Memory B cell (primary cell): ENCODE measurements around the gene SMG7.

Experiments used
- ATAC-seq: fragments of 150-1000 bp; cut with Tn5 transposase; 2 replicates; pipeline ENCODE4 v1.10.0; 2021; ENCODE audit warnings: low read depth, mild to moderate bottlenecking, moderate library complexity
- DNase-seq, 2 donors: peaks; one replicate each; pipeline ENCODE4 v3.0.0; 2022; ENCODE audit warnings: low spot score in 2 of 2
- H3K27ac Mint-ChIP-seq: one replicate; pipeline ENCODE4 v1.8.0; 2022; ENCODE audit warnings: mild to moderate bottlenecking, moderate library complexity, mixed read lengths
- H3K27me3 Mint-ChIP-seq: one replicate; pipeline ENCODE4 v1.8.0; 2022; ENCODE audit warnings: mixed read lengths
- H3K36me3 Mint-ChIP-seq: one replicate; pipeline ENCODE4 v1.8.0; 2022; ENCODE audit warnings: mild to moderate bottlenecking, mixed read lengths
- H3K4me1 Mint-ChIP-seq: one replicate; pipeline ENCODE4 v1.8.0; 2022; ENCODE audit warnings: mixed read lengths
- H3K4me3 Mint-ChIP-seq: one replicate; pipeline ENCODE4 v1.8.0; 2022; ENCODE audit warnings: mild to moderate bottlenecking, moderate library complexity, mixed read lengths
- H3K9me3 Mint-ChIP-seq: one replicate; pipeline ENCODE4 v1.8.0; 2022; ENCODE audit warnings: mixed read lengths

The SMG7 gene

DNA sequence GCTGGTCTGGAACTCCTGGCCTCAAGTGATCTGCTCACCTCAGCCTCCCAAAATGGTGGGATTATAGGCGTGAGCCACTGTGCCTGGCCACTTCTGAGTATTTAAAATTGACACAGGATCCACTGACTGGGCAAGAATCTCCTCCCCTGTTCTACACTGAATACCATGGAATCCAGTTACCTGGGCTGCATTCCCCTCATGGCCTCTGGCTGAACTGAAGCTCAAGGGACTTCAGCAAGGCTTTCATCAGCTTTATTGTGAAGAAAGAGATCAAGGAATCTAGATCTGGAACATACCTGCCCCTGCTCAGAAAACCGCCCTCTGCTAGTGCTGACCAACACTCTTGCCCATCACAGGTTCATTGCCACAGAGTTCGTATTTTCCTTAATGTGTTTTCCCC lies 97.5 kb downstream of the SMG7 start:
- H3K27me3 Mint-ChIP-seq, result no peaks in the 10 kb centered on the region
- no peaks in the 10 kb centered on the region for H3K9me3 Mint-ChIP-seq
- no peak overlapping the region for H3K4me3 Mint-ChIP-seq
- no peak overlapping the region for H3K27ac Mint-ChIP-seq
- DNase-seq (no peak), ATAC-seq (no peak)
- H3K36me3 Mint-ChIP-seq, result peaks cover 20% of the 10 kb centered on the region
- H3K4me1 Mint-ChIP-seq, result peaks cover 20% of the 10 kb centered on the region

DNA sequence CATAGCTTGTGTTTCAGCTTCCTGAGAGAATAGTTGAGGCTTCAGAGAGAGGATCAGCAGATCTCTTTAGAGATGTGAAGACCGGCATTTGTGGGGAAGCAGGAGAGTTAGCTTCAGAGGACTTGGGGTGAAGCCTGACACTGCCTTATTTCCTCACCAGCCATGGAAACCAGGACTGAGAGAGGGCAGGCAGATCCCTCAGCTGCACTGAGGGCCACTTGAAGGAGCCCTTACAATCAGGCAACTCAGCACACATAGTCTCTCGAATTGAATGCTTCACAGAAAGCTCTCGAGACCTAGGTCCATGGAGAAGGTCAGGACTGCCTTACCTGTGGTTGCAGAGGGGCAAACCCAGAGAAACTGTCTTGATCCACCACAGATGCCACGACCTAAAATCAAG lies 98.2 kb downstream of the SMG7 start:
- Mint-ChIP-seq H3K4me3 (no peak overlapping the region), H3K27me3 (no peaks in the 10 kb centered on the region), H3K27ac (no peak overlapping the region), H3K36me3 (peaks cover 17% of the 10 kb centered on the region), H3K4me1 (peaks cover 20% of the 10 kb centered on the region), H3K9me3 (no peaks in the 10 kb centered on the region)
- ATAC-seq (no peak), DNase-seq (no peak)

DNA sequence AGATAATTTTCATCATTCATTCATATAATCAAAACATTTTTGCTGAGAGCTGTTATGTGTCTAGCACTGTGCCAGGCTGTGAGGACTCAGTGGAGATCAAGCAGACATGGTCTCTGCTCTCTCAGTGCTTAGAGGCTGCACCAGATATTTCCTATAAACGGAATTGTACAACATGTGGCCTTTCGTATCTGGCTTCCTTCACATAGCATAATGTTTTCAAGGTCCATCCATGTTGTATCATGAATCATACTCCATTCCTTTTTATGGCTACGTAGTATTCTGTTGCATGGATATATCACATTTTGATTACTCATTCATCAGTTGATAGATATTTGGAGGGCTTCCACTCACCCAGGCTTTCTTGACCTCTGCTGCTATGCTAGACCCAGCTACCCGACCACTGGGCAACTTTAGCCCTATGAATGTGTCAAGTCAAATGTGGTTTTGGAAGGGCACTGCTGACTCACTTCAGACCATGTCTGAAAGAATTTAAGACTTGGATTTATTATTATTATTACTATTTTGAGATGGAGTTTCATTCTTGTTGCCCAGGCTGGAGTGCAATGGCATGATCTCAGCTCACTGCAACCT lies 99.5 kb downstream of the SMG7 start:
- no peak for ATAC-seq
- no peaks in the 10 kb centered on the region for H3K9me3 Mint-ChIP-seq
- H3K27ac Mint-ChIP-seq, result peak overlapping the region; percentile 79
- peaks cover 19% of the 10 kb centered on the region for H3K36me3 Mint-ChIP-seq
- H3K4me3 Mint-ChIP-seq, result no peak overlapping the region
- peaks cover 17% of the 10 kb centered on the region for H3K4me1 Mint-ChIP-seq
- no peak for DNase-seq
- no peaks in the 10 kb centered on the region for H3K27me3 Mint-ChIP-seq

DNA sequence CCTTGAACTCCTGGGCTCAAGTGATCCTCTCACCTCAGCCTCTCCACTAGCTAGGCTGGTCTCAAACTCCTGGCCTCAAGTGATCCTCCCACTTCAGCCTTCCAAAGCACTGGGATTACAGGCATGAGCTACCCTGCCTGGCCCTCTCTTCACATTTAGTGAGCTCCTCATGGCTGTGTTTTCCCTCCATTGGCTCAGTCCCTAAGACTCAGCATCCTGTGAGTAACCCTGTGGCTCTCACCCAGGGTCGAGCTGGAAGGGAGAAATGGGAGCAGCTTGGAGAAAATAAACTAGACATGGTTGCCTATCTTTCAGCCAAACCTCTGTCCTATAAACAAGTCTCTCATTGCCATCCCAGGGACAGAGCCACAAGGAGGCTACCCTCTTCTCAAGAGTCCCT lies 100.4 kb downstream of the SMG7 start:
- H3K27ac Mint-ChIP-seq, result peak overlapping the region; percentile 58
- ATAC-seq, result no peak
- peaks cover 19% of the 10 kb centered on the region for H3K36me3 Mint-ChIP-seq
- H3K9me3 Mint-ChIP-seq, result no peaks in the 10 kb centered on the region
- no peak for DNase-seq
- H3K27me3 Mint-ChIP-seq, result no peaks in the 10 kb centered on the region
- no peak overlapping the region for H3K4me3 Mint-ChIP-seq
- H3K4me1 Mint-ChIP-seq, result peaks cover 9% of the 10 kb centered on the region

DNA sequence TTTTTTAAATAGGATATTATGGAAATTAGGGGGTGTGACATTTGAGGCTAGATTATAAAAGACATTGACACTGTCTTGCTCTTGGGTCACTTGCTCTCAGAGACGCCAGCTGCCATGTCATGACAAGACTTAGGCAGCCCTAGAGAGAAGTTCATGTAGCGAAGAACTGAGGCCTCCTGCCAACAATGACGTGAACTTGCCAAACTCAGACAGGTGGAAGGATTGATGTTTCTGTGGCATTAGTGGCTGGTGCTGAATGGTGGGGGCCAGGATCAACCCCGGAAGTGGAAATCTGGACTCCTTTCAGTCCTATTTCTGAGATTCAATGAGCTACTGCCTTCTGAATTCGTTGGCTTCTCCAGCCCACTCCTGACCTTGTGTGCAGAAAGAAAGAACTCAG lies 103.3 kb downstream of the SMG7 start:
- H3K36me3 Mint-ChIP-seq, result peaks cover 19% of the 10 kb centered on the region
- H3K4me3 Mint-ChIP-seq, result no peak overlapping the region
- H3K27me3 Mint-ChIP-seq, result no peaks in the 10 kb centered on the region
- H3K4me1 Mint-ChIP-seq, result peaks cover 7% of the 10 kb centered on the region
- H3K9me3 Mint-ChIP-seq, result no peaks in the 10 kb centered on the region
- DNase-seq (no peak), ATAC-seq (no peak)
- no peak overlapping the region for H3K27ac Mint-ChIP-seq

DNA sequence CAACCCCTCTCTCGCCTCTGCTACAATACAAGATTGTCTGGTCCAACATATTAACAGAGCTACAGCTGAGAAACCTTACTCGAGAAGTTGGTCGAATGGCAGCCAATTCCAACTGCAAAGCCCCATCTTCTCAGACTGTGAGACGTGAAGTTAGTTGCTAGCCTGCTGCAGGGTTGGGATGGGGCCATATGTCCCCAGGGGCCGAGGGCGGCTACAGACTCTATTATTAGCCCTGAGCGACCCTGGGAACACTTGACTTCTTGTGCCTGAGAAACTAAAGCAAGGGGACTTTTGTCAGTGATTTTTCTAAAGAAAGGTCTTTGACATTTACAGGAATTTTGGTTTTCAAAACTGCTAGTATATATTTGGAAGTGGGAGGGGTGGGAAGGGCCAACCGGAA lies 104.2 kb downstream of the SMG7 start:
- H3K9me3 Mint-ChIP-seq, result no peaks in the 10 kb centered on the region
- ATAC-seq, result no peak

DNA sequence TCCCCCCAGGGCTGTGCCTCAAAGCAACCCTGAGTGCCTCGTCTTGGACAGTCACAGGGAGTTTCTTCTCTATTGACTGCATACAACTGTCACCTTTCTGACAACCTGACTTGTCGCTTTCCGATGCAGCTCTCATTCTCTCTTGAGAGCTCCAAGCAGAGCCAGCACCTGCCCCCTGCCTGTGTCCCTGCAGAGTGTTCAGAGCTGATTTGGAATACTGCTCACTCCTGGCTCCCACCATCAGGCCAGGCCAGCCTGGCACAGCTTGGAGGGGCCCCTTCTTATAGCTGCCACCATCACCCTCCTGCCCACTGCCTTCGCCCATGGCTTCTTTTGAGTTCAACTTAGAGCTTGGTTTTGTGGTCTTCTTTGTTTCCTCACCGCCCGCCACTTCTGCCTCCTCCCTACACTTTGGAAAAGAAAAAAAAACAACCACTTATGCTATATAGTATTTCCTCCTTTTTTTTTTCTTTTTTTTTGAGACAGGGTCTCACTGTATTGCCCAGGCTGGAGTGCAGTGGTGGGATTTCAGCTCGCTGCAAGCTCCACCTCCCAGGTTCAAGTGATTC lies 105.7 kb downstream of the SMG7 start:
- Mint-ChIP-seq H3K36me3 (peaks cover 10% of the 10 kb centered on the region), H3K4me1 (peaks cover 12% of the 10 kb centered on the region), H3K9me3 (no peaks in the 10 kb centered on the region), H3K27me3 (no peaks in the 10 kb centered on the region), H3K27ac (peak overlapping the region; percentile 64), H3K4me3 (no peak overlapping the region)
- no peak for ATAC-seq
- DNase-seq, result no peak

More for the DNA sequence above, 104.2 kb downstream of the SMG7 start:
- DNase-seq, result no peak
- no peak overlapping the region for H3K27ac Mint-ChIP-seq
- H3K36me3 Mint-ChIP-seq, result peaks cover 17% of the 10 kb centered on the region
- peaks cover 9% of the 10 kb centered on the region for H3K4me1 Mint-ChIP-seq
- H3K4me3 Mint-ChIP-seq, result no peak overlapping the region
- no peaks in the 10 kb centered on the region for H3K27me3 Mint-ChIP-seq

DNA sequence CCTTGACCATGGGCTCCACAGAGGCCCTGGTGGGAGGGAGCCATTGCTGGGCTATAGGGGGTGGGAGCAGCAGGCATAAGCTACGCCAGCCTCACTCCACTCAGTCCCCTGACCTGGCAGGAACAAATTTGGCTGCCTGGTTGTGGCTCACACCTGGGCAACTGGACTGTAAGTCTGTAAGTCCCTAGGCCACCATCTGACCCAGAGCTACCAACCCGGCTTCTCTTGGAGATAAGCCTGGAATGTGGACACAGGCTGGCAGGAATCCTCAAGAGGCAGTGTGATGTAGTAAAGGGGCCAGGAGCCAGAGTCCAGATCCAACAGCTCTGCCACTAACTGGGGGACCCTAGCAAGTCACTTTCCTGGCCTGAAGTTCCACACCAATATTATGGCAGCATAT lies 106.6 kb downstream of the SMG7 start:
- peaks cover 15% of the 10 kb centered on the region for H3K4me1 Mint-ChIP-seq
- H3K9me3 Mint-ChIP-seq, result no peaks in the 10 kb centered on the region
- H3K27me3 Mint-ChIP-seq, result no peaks in the 10 kb centered on the region
- peaks cover 6% of the 10 kb centered on the region for H3K36me3 Mint-ChIP-seq
- DNase-seq, result no peak
- ATAC-seq, result no peak
- no peak overlapping the region for H3K4me3 Mint-ChIP-seq
- H3K27ac Mint-ChIP-seq, result peak overlapping the region; percentile 64

DNA sequence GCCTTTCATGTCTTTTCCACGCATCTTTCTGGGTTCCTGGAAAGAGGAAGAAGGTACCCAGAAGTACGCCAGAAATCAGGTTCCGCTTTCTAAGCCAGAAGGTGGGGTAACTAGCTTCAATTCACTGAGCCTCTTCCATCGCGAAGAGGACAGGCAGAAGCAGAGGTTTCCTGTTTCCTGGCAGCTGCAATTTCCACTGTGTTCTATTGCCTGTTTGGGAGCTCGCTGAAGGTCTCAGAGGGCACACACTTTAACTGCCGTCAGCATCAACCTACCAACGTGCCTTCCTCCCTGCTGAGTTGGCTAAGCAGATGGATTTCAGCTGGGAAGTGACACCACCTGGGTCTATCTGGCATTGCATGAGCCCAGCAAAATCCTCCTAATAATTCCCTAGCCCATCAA lies 108.0 kb downstream of the SMG7 start:
- Mint-ChIP-seq H3K27me3 (no peaks in the 10 kb centered on the region), H3K36me3 (peaks cover 2% of the 10 kb centered on the region), H3K4me1 (peaks cover 22% of the 10 kb centered on the region), H3K9me3 (no peaks in the 10 kb centered on the region), H3K4me3 (peak overlapping the region; percentile 75), H3K27ac (peak overlapping the region; percentile 91)
- peak; percentile 42 to 60 for DNase-seq
- ATAC-seq, result peak; percentile 96

DNA sequence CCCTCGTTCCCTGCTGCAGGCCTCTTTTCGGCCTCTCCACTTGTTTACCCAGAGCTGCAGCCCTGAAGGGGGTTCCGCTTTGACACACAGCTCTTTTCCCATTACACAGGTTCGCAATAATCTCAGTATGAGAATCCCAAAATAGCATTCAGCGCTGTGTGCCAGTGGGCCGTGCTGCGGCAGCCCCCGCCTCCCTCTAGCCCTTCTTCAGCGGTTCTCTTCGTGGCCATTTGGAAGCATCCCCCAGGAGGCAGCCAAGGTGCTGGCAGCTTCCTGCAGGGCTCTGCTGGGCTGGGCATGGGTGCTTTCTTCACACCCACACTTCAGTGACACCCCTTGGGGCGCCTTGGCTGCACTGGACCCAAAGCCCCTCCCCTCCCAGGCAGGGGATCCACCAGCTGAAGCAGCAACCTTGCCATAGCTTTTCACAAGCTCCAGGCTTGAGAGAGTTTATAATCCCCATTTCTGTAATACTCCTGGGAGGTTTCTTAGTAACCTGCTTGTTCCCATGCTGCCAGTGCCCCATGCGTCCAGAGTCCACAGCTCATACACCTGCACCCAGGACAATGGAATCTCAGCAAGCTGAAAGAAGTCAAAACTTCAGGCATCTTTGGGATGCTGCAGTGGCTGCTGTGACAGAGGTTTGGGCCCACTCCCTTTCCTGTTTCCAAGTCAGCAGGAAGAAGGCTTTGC lies 109.9 kb downstream of the SMG7 start:
- Mint-ChIP-seq H3K4me1 (peaks cover 22% of the 10 kb centered on the region), H3K27me3 (no peaks in the 10 kb centered on the region), H3K36me3 (no peaks in the 10 kb centered on the region), H3K27ac (no peak overlapping the region), H3K9me3 (no peaks in the 10 kb centered on the region), H3K4me3 (peak overlapping the region; percentile 41)
- no peak for DNase-seq
- ATAC-seq, result no peak

DNA sequence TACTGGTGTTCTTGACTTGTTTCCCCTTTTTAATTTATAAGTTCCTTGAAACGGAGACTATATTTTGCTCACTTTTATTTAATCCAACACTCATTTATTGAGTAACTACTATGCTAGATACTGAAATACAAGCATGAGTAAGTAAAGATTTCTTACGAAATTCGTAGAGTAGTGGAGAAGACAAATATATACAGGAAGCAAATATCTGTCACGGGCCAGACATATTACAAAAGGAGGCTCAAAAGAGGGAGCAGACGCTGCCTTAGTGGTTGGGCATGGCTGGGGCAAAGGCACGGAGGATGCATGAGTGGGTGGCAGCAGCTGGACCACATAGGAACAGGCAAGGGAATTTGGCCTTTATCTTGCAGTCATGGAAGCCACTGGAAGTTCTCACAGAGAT lies 111.2 kb downstream of the SMG7 start:
- no peak overlapping the region for H3K4me3 Mint-ChIP-seq
- peaks cover 22% of the 10 kb centered on the region for H3K4me1 Mint-ChIP-seq
- no peak overlapping the region for H3K27ac Mint-ChIP-seq
- no peaks in the 10 kb centered on the region for H3K36me3 Mint-ChIP-seq
- H3K27me3 Mint-ChIP-seq, result no peaks in the 10 kb centered on the region
- no peaks in the 10 kb centered on the region for H3K9me3 Mint-ChIP-seq
- no peak for ATAC-seq
- no peak for DNase-seq

DNA sequence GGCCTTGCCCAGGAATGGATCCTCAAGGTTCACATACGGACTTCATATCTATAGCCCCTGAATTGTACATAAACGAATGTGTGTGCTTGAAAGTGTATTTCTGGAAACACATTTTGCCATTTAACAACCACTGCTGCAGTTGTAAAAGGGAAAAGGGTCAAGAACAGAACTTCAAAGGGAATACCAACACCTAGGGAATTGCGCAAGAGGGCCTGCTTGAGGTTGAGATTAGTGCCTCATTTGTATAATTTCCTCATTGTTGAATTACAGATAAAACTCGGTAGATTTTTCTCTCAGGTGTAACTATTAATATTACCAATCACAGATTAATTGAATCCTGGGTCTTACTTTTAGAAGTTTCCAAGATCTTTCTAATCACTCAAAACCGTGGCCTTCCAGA lies 111.8 kb downstream of the SMG7 start:
- H3K9me3 Mint-ChIP-seq, result no peaks in the 10 kb centered on the region
- H3K27me3 Mint-ChIP-seq, result no peaks in the 10 kb centered on the region
- DNase-seq (no peak), ATAC-seq (no peak)
- no peaks in the 10 kb centered on the region for H3K36me3 Mint-ChIP-seq
- no peak overlapping the region for H3K4me3 Mint-ChIP-seq
- H3K27ac Mint-ChIP-seq, result peak overlapping the region; percentile 42
- peaks cover 28% of the 10 kb centered on the region for H3K4me1 Mint-ChIP-seq

DNA sequence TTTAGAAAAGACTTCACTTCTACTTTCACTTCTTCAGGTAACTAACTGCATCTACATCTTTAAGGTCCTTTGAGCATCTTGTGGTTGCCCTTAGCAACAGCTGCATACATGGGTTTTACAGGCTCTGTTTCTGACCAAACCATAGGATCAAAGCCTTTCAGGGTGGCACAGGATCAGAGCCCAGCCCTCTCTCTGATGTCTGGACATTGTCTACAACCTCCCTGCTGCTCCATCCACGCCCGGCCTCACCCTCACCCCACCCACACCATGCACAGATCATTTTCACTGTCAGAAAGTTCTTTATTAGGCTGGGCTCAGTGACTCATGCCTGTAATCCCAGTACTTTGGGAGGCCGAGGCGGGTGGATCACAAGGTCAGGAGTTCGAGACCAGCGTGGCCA lies 112.7 kb downstream of the SMG7 start:
- no peaks in the 10 kb centered on the region for H3K9me3 Mint-ChIP-seq
- H3K4me3 Mint-ChIP-seq, result no peak overlapping the region
- peak; percentile 23 for ATAC-seq
- H3K27me3 Mint-ChIP-seq, result no peaks in the 10 kb centered on the region
- H3K36me3 Mint-ChIP-seq, result no peaks in the 10 kb centered on the region
- H3K4me1 Mint-ChIP-seq, result peaks cover 32% of the 10 kb centered on the region
- no peak for DNase-seq
- H3K27ac Mint-ChIP-seq, result peak overlapping the region; percentile 42

DNA sequence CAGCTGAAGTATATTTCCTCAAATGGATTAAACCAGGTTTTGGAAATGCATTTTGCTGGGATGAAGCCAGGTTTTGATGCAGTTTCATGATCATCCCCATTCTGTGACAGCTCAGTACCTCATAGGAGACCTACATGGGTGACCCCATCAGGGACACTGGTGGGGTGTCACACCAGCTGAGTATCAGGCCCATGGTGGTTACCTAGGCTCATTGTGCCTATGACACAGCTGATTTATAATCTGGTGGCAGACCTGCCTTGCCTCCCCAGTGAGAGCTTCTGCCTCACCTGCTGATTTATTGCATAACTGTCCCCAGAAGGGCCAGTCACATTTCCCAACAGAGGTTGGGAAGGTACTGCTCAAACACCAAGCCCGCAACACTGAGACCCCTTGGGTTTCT lies 114.2 kb downstream of the SMG7 start:
- no peak for DNase-seq
- ATAC-seq, result no peak
- Mint-ChIP-seq H3K4me3 (no peak overlapping the region), H3K27ac (no peak overlapping the region), H3K4me1 (peaks cover 32% of the 10 kb centered on the region), H3K9me3 (no peaks in the 10 kb centered on the region), H3K36me3 (no peaks in the 10 kb centered on the region), H3K27me3 (no peaks in the 10 kb centered on the region)

DNA sequence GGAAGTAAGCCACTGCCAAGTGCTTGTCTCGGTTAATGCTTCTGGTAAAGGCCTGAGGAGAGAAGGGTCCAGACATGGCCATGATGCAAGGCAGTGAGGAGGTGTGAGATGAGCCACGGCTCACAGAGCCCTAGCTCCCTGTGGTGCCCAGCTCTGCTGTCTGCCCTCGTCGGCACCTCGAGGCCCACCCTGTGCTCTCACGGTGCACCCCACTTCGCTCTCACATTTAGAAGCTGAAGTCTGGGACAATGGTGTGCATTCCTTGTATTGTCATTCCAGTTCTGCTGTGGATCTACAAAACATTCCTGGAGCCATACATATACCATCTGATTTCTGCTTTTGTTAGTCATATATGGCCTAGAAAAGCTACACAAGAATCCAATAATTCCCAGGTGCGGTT lies 114.6 kb downstream of the SMG7 start:
- Mint-ChIP-seq H3K36me3 (no peaks in the 10 kb centered on the region), H3K4me3 (no peak overlapping the region), H3K27me3 (no peaks in the 10 kb centered on the region), H3K4me1 (peaks cover 31% of the 10 kb centered on the region), H3K27ac (no peak overlapping the region), H3K9me3 (no peaks in the 10 kb centered on the region)
- DNase-seq (no peak), ATAC-seq (no peak)
